GM19351 (cell line): ENCODE data around the gene ERN2.
"Not testable (repeated sequence)": the region's sequence is repeated elsewhere in the genome, so short reads cannot be mapped to it uniquely, and the experiment has no call there.

ENCODE experiments used
- ATAC-seq: cut with Tn5 transposase; IDR thresholded peaks from one replicate; pipeline ENCODE4 v1.9.1; 2021; ENCODE audit warnings: mild to moderate bottlenecking, moderate library complexity; ENCODE audit not compliant: unreplicated experiment

The ERN2 gene

DNA sequence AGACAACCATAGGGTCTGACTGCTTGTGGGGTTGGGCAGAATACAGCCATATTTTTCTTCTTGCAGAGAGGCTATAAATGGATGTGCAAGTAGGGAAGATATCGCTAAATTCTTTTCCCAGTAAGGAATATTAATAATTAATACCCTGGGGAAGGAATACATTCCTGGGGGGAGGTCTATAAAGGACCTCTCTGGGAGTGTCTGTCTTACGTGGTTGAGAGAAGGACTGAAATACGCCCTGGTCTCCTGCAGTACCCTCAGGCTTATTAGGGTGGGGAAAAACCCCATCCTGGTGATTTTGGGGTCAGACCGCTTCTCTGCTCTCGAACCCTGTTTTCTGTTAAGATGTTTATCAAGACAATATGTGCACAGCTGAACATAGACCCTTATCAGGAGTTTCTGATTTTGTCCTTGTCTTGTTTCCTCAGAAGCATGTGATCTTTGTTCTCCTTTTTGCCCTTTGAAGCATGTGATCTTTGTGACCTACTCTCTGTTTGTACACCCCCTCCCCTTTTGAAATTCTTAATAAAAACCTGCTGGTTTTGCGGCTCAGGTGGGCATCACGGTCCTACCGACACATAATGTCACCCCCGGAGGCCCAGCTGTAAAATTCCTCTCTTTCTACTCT lies 9.7 kb upstream of the ERN2 start:
- ATAC-seq, result not testable (repeated sequence)

DNA sequence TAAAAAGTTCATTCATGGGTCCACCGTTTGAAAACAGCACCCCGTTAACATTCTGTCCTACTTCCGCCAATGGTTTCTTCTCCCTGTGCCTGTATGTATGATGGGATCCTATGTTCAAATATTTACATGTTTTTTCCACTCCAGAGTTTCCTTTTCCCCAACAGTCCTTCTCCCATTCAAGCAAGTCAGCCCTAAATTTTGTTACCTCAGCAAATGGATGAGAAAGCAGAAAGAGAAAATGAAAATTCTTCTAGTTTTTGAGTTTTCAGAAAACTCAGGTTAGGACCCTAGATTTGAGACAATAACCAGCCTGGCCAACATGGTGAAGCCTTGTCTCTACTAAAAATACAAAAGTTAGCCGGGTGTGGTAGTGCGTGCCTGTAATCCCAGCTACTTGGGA lies 3.5 kb upstream of the ERN2 start:
- ATAC-seq, result no peak

DNA sequence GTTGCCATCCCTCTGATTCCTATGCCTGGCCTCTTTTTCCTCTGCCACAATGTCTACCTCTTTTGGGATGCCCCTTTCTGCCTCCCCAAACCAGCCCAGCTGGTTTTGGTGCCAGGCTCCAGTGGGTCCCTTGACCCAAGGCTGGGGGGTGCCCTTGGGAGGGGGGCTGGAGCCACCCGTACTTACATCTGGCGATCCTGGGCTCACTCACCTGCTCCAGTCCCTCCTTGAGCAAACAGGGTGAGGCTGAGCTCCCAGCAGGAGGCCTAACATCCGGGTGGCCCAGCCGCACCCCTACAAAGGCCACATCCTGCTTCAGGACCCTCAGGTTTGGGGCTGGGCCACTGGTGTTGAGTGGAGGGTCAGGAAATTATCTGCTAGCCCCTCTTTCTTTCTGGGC lies 1.2 kb downstream of the ERN2 start:
- ATAC-seq, result no peak

DNA sequence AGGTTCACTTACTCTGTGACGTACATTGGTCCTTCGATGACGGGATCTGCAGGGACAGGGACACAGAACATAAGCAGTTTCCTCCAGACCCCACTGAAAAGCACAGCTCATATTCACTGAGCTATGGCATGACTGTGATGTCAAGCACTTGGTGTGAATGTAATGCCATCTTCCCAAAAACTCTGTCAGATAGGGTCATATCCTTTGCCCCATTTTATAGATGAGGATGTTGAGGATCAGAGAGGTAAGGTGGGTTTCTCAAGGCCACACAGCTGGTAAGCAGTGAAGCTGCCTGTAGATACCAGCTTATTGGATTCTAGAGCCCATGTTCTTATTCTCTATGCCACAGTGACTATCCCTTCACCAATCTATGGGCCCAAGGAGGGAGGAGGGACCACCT lies 2.5 kb downstream of the ERN2 start:
- no peak for ATAC-seq

DNA sequence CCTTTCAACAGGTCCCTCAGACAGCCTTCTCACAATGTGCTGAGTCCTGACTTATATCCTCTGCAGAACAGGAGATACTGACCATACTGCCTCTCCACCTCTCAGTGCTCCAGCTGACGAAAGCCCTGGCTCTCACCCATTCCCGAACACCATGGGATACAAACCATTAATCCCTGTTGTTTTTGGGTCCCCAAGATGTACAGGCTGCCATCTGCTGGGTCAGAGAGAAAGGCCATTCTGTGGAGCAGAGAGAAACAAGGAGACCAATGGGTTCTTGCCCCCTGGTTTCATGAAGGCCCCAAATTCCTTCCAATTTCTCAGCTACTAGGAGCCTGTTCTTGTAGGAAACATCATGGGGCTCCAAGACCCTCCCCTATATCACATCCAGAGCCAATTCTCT lies 3.0 kb downstream of the ERN2 start:
- ATAC-seq, result no peak

DNA sequence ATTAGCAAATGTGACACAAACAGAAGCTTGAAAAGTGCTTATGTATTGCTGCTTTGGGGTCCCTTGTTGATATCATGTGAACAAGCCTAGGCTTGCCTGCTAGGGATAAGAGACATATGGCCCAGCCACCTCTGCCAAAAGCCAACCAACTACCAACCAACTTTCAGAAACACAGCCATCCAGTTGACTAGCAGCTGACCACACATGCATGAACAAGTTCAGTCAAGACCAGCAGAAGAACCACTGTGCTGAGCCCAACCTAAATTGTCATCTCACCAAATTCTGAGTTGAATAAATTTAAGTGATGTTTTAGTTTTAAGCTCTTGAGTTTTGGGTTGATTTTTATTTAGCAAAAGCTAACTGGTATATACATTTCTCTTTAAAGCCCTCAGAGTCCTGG lies 3.5 kb downstream of the ERN2 start:
- no peak for ATAC-seq

DNA sequence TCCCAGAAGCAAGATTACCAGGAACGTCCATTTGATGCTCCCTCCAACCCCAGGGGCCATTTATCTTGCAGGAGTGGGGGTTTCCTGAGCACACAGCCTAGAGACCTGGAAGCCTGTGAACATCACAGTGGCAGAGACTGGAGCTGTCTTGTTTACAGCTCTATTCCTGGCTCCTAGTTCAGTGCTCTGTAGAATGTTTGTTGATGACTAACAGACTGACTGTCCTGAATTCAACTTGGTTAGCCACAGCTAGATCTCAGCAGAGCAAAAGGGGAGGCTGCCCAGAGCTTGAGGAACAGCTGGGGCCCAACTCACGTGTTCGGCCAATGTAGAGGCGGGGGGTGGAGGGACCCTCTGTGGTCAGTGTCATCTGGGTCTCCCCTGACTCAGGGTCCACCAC lies 6.6 kb downstream of the ERN2 start:
- no peak for ATAC-seq

DNA sequence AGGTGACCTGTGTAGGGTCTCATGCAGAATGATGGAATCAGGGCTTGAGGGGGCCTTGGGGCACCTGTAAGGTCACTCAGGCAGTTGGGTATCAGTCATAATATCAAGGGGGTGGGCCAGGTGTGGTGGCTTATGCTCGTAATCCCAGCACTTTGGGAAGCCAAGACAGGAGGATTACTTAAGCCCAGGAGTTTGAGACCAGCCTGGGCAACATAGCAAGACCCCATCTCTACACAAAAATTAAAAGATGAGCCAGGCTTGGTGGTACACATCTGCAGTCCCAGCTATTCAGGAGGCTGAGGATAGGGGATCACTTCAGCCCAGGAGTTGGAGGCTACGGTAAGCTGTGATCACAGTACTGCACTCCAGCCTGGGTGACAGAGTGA lies 7.5 kb downstream of the ERN2 start:
- no peak for ATAC-seq

DNA sequence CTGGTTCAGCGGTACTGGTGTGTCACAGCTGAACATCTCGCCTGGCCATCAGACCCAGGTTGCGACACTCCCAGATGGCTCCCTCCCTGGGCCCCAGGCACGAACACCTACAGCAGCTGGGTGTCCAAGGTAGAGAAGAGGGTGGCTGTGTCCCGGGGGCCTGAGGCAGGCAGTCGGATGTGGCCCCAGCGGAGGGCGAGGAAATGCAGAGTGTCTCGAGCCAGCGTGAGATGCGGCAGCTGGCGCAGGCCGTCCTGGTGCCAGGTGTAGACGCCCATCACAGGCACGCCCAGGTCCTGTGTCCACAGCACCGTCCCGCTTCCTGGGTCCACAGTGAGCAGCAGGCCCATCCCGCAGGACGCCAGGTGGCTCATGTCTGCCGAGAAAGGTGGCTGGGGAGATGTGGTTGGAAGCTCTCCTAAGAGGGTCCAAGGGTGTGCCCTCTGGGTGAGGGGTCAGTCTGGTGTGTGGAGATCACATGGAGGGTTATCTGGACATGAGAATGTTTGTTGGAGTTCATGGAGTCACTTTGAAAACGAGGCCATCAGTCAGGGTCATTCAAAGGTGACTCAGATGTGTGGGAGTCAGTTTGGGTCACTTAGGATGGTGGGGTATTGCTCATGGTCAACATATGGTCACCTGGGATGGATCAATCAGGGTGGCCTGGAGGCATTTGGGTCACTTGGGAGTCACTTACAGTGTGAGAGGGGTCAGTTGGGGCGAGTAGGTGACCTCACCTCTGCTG lies 8.1 kb downstream of the ERN2 start:
- ATAC-seq, result no peak

DNA sequence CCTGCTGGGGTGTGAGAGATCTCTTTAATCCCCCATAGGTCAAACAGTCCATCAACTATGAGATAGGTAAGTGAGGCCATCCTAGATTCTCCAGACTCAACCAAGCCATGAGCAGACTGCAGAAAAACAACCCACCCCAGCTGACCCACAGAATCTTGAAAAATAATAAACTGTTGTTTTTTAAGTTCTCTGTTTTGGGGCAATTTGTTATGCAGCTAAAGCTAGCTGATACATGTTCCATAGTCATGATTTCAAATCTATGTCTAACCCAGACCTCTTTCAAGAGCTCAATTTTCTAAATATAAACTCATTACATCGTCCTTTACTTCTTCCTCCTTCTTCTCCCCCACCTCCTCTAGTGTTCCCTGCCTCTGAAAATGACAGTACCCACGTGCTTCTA lies 10.1 kb downstream of the ERN2 start:
- no peak for ATAC-seq

DNA sequence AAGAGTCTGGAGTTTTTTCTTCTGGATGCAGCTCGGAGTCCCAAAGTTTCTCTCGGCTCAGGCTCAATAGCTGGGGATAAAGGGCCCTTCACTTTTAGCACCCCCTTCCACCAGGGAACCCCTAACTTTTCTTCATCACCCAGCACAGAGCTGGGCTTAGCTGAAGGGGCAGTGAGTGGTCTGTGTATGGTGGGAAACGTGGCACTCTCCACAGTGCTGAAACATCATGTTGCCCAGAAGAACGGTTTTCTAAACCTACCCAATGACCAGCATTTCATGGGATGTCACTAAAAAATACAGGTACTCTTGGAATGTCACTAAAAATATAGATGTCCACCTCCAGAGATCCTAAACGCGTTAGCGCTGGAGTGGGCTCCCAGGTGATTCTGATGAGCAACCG lies 12.0 kb downstream of the ERN2 start:
- ATAC-seq, result no peak

DNA sequence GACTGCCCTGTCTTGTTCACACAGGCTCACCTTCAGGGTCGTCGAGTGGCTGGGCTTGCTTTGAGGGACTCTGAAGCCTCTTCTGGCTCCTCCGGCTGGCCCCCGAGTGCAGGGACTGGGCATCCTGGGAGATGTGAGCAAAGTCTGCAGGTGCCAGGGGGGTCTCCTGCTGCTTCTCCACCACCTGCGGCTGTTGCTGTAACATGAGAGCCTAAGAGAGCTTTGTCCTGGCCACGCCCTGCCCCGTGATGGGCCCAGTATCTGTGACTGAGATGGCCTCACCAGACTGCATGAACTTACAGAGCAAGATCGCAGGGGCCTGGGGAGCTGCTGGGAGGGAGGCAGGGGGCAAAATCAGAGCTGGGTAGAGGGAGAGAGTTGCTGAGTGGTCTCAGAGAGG lies 12.5 kb downstream of the ERN2 start:
- no peak for ATAC-seq

DNA sequence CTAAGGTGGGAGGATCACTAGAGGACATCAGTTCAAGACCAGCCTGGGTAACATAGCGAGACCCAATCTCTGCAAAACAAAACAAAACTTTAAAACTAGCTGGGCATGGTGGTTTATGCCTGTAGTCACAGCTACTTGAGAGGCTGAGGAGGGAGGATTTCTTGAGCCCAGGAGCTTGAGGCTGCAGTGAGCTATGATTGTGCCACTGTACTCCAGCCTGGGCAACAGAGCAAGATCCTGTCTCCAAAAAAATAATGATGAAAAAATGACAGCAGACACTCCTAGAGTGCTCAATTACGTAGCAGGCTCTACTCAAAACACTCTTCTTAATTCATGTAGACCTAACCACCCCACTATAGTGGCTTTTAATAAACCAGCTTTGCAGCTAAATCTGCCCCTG lies 12.9 kb downstream of the ERN2 start:
- ATAC-seq, result no peak

DNA sequence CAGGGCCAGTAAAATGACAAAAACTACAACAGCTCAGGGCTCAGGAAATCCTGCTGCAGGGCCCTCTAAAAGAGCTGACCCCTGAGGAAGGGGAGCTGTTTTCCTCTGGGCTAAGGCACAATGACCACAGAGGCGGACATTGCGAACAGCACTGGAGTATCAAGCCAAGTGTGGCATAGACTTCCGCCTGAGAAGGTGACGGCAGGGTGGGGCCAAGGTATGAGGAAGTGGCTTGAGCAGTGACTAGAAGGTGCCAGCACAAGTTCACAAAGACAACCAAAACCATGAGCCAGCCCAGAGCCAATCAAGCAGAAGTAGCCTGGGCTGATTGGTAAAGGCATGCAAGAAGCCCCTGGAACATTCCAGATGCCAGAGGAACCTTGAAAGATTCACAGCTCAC lies 13.9 kb downstream of the ERN2 start:
- no peak for ATAC-seq

DNA sequence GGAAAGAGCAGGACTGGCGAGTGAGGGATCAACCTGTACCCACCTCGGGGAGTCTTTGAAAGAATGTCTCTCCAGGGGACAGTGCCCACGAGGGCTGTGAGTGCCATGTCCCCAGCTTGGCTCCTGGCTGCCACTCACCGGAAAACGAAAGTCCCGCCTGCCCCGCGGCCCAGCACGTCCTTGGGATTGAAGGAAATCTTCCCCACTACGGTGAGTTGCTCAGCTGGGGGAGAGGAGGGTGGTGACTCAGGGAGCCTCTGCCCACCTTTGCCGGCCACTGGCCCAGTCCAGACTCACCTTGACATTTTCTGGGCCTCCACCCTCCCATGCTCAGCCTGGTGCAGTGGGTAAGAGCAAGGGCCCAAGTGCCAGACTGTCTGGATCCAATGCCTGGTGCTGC lies 17.3 kb downstream of the ERN2 start:
- no peak for ATAC-seq

DNA sequence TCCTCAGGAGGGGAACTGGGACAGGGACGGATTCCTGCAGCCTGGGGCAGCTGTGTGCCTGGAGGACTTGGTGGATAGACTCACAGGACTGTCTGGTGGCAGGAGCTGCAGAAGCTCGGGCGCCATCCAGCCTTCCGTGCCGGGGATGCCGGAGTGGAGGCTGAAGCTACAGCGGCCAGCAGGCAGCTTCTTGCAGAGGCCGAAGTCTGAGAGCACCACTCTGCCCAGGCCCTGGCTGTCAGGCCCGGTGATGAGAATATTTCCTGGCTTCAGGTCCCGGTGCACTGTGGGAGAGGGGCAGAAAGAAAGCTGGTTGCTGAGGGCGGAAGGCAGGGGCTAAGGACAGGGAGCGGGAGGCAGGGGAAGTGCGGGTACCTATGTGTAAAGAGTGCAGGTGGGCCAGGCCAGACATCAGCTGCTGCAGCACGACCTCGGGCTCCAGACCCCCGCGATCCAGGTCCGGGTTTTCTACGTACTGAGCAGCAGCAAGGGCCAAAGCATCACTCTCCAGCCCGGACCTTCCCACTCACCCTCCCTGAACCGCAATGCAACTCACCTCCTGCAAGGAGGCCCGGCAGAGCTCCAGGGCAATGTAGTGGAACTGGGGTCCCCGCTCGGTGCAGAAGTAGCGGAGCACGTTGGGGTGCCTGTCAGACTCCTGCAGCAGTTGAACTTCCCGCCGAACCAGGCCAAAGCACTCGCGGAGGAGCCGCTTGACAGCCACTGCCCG lies 18.2 kb downstream of the ERN2 start:
- no peak for ATAC-seq

DNA sequence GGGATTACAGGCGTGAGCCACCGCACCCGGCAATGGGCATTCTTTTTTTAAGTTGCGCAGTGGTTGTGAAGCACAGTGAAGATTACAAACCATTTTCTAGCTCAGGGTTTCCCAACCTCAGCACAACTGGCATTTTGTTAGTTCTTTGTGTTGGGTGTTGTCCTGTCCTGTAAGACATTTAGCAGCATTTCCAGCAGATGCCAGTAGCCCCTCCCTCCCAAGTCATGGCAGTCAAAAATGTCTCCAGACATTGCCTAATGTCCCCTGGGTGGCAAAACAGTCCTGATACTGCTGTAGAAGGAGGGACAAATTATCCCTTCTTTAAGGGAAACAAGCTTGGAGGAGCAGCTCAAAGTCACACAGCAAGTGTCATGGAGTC lies 18.8 kb downstream of the ERN2 start:
- ATAC-seq, result no peak

DNA sequence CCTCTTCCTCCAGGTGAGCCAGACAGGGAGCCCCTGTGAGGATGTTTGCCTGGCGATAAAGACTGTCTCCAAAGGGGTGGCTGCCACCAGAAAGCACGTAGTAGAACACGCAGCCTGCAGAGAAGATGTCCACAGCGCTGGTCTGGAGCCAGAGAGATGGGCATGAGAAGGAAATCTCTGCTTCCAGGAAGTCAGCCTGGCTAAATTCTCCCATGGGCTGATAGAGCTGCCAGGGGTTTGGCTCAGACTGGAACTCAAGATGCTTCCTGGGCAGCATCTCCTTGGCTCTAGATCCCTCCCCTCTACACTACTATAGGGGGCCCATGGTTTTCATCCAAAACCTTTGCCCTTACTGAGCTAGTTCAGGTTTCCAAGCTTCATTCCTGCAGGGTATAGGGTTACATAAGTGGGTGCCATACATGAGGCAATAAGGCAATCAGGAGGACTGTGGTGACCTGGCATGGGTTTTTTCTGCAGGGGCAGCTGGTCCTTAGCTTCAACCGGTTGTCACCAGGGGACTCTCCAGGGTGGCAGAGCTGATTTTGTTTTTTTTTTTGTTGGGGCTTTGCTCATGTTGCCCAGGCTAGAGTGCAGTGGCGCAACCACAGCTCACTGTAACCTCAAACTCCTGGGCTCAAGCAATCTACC lies 20.7 kb downstream of the ERN2 start:
- no peak for ATAC-seq

DNA sequence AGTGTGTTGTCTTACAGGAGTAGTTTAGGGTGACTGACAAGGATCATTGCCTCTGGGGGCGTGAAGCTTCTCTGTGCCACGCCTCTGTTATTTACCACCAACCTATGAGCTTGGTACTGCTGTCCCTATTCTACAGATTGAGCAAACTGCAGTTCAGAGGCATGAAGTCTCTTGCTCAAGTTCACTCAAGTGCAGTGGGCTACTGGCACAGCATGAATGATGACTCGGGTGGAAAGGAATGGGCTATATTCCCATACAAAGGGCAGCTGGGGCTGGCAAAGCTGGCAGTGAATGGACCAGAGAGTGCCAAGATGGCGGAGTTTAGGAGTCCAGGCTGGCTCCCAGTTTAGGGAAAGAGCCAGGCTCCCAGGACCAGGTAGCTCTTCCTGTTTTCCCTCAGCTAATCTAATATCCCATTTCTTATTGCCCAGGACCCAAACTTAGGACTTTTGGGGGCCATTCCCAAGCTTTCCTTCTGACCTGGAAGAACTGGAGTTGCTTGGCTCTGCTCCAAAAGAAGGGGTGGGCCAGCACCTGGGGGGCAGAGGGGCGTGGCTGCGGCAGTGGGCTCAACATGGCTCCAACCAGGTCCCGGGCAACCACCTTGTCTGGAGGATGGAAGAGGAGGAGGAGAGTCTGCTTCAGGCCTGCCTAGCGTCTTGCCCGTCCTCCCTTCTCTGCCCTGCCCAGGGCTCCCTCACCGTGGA lies 21.4 kb downstream of the ERN2 start:
- no peak for ATAC-seq

DNA sequence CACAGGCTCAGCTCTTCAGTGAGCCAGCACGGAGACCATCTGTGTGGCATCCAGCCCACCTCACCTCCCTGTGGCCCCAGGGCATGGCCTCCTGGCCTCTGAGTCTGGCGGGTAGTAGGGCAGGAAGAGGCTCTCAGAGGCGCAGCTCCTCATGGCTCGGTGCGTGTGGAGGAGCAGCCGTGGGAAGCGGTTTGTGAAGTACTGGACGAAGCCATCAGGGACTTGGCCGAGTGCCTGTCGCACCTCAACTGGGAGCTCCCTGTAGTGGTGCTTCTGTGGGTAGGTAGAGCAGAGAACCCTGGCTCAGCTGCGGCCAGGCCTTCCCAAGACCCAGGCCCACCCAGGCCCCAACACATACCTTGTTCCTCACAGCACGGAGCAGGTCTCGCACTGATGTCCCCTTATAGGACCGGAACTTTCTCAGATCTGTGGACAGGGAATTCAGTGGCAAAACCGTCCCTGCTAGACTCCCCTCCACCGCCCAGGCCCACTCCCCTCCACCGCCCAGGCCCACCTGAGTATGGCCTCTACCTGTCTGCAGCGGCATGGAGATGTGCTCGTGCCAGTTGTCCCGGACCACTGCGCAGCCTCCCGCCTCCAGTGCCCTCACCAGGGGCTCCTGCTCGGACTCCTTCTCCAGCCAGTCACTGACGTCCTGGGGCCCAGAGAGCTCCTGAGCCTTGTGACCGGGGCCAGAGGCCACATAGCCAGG lies 22.1 kb downstream of the ERN2 start:
- no peak for ATAC-seq
